Measurements from ENCODE around the gene AJAP1. TPM values are rescaled to one million over a fixed set of nuclear protein-coding genes. Genes with fewer than 3 reads are reported as not detected.

The AJAP1 gene
- total RNA-seq, result under 0.01 and 0.13 TPM in 2 replicates

GRCh38 chr1:4653796-4654725 is at the start of gene AJAP1:
Gene AJAP1, plus strand, starts transcription at chr1:4654609. Its CDS starts 817 bp downstream, at chr1:4655426.

